GM12801 (cell line): ENCODE results near the gene EYA2.

Experiments used
- TF ChIP-seq, protein P1 (sequence below): IDR thresholded peaks from one replicate; pipeline ENCODE4 v1.5.1; 2011; ENCODE audit warnings: control low read depth; ENCODE audit not compliant: insufficient read length; ENCODE audit errors: extremely low read depth

Gene EYA2

DNA sequence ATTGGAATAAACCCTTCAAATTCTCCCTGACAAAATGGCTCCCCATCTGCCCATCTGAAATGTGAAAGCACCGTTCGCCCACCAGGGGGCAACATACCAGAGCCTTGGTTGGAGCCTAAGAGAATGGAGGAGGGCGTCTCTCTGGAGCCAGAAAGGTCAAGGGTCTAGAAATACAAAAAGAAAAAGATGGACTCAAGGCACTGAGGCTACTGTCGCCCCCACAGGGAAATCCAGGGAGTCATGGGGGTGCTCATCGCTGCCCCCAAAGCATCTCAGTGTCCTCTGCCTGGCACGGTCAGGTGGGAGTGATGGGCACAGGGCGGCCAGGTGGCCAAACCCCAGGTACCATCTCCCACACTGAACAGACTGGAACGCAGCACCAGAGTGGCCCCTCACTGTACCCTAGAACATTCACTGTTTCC lies 325.5 kb downstream of the EYA2 start:
- TF ChIP-seq, protein P1, sequence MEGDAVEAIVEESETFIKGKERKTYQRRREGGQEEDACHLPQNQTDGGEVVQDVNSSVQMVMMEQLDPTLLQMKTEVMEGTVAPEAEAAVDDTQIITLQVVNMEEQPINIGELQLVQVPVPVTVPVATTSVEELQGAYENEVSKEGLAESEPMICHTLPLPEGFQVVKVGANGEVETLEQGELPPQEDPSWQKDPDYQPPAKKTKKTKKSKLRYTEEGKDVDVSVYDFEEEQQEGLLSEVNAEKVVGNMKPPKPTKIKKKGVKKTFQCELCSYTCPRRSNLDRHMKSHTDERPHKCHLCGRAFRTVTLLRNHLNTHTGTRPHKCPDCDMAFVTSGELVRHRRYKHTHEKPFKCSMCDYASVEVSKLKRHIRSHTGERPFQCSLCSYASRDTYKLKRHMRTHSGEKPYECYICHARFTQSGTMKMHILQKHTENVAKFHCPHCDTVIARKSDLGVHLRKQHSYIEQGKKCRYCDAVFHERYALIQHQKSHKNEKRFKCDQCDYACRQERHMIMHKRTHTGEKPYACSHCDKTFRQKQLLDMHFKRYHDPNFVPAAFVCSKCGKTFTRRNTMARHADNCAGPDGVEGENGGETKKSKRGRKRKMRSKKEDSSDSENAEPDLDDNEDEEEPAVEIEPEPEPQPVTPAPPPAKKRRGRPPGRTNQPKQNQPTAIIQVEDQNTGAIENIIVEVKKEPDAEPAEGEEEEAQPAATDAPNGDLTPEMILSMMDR = no peak

DNA sequence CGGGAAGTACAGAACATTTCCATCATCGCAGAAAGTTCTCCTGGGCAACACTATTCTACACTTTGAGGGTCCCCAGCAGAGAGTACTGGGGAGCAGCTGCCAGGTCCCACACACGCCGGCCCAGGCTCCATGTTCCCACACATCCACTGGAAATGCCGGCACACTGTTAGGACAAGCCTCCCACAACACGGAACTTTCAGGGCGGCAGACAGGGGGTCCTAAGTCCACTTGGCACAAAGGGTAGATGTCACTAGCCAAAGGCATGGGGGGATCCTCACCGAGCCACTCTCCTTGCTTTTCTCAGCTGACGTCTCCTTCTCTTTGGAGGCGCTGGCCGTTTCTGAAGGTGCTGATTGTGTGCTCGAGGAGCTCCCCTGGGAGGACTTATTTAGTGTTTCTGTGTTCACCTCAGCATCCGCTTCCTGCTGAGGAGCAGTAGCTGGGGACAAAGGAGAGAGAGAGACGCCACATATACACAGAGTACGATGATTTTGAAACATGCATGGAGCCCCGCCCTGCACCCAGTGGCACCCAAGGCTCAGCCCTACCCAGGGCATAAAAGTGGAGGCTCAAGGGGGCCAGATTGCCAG lies 326.5 kb downstream of the EYA2 start:
- TF ChIP-seq, protein P1 = no peak

DNA sequence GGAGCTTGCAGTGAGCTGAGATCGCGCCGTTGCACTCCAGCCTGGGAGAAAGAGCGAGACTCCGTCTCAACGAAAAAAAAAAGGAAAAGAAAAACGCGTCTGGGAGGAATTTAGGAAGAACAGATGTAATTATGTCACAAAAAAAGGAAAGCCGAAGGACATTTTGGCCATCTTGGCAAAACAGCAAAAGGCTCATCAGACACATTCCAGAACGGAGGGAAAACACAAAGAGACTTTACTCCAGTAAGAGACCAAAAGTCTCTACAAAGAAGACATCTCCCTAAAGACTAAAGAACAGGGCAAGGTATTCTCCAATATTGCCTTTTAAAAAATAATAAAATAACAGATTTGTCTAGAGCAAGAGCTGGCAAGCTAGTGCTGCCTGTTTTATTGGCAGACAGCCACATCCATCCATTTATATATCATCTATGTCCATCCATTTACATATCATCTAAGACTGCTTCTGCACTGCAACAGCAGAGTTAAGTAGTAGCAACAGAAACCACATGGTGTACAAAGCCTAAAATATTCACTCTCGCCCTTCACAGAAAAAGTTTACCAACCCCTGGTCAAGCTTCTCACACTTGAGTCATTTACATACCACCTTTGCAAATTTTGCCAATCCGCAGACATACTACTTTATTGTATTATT lies 328.0 kb downstream of the EYA2 start:
- TF ChIP-seq, protein P1 = no peak

DNA sequence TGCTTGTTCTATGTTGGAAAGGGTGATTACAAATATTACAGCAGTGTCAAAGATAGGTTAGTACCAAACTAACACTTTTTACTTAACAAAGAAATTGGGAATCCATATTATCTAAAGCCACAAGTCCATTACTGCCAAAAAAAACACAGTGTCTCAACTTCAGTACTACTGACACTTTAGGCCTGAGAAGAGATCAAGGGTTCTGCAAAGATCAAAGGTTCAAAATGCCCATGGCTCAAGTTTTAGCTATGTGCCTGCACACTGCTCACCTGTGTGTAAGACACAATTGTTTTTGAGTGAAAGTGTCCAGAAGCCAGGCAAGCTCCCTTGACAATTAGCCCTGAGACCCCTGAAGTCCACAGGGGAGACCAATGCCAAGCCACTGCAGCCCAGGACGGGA lies 329.3 kb downstream of the EYA2 start:
- TF ChIP-seq, protein P1 = no peak

DNA sequence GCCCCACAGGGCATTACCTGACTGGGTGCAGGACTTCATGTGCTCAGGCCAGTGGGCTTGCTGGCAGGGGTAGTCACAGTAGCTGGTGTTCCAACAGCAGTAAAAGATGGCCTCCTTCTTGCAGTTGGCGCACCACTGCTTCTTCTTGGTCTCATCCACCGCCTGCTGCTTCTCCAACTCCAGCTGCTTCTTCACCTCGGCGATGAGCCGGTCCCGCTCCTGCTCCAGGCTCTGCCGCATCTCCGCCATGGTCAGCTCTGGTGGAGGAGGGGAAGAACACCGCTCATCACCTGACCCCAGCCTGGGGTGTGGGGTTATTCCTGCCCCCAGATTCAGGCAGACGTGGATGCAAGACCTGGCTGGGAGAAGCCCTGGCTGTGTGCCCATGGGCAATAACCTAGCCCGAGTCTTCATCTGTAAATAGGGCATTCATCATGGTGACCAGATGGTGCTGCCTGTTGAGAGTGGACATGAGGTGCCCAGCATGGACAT lies 329.7 kb downstream of the EYA2 start:
- TF ChIP-seq, protein P1 = no peak

DNA sequence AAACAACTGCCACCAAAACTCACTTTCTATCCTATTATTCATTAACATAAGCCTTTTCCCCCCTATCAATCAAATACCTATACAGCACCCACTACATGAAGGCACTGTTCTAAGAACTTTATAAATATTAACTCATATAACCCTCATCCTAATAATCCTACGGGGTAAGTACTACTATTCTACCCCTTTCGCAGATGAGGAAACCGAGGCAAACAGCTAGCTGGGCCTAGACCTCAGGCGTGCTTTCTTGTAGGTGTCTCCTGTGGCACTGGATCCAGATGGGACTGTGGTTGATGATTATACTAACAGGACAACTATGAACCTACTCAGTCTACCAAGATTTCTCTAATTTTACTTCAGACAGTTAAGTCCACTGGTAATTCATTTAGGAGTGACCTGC lies 330.2 kb downstream of the EYA2 start:
- TF ChIP-seq, protein P1 = no peak

DNA sequence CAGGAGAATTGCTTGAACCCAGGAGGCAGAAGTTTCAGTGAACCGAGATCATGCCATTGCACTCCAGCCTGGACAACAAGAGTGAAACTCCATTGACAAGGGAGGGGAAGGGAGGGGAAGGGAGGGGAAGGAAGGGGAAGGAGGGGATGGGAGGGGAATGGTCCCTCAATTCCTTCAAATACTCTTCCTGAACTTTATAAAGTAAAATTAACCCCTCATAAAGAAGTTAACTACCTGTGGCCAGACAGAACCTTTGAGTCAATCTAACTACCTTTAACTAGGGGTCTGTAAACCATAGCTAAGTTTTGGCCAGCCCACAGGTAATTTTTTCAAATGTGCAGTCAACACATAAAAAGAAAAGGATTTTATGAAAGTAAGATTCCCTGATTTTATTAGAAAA lies 330.8 kb downstream of the EYA2 start:
- TF ChIP-seq, protein P1 = no peak
